KG1 (cell line): Measurements from ENCODE around the gene LMNA.
"Not testable (repeated sequence)": the region's sequence is repeated elsewhere in the genome, so short reads cannot be mapped to it uniquely, and the experiment has no call there.

ENCODE experiments used
- DNase-seq: peaks from one replicate; lab custom pipeline; 2025; lab: John Stamatoyannopoulos, UW

The LMNA gene

GRCh38 chr1:156164125-156164831, 49.8 kb downstream of the LMNA start:
- no peak for DNase-seq

- DNase-seq: no peak
Measured at GRCh38 chr1:156165083-156165482, 50.6 kb downstream of the LMNA start.

GRCh38 chr1:156167536-156167935, 53.0 kb downstream of the LMNA start:
- DNase-seq: no peak

DNA sequence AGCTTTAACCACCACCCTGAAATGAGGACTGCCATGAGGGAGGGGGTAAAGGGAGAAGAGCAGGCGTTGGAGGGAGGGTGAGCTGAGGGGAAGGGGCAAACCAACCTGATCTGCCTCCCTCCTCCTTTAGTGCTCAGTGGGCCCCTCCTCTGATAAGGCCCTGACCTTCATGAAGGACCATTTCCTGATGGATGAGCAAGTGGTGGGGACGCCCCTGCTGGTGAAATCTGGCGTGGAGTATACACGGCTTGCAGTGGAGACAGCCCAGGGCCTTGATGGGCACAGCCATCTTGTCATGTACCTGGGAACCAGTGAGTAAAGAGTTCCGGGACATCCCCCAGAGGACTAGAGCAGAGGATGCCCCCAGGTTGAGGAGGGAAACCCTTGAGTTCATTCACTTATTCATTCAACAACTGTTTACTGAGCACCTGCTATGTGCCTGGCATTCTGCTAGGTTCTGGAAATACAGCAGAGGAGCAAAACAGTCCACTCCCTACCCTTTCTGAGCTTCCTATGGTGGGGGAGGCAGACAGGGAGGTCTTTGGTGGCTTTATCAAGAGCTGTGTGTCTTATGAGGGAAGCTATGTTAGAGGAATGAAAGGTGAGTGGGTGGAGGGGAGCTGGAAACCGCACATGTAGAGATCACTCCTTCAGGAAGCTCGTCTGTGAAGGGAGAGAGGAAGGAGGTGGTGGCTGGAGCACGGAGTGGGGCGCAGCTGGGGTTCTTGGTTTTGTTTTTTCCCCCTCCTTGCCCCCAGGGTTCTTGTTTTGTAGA, 58.4 kb downstream of the LMNA start:
- DNase-seq: no peak

DNA sequence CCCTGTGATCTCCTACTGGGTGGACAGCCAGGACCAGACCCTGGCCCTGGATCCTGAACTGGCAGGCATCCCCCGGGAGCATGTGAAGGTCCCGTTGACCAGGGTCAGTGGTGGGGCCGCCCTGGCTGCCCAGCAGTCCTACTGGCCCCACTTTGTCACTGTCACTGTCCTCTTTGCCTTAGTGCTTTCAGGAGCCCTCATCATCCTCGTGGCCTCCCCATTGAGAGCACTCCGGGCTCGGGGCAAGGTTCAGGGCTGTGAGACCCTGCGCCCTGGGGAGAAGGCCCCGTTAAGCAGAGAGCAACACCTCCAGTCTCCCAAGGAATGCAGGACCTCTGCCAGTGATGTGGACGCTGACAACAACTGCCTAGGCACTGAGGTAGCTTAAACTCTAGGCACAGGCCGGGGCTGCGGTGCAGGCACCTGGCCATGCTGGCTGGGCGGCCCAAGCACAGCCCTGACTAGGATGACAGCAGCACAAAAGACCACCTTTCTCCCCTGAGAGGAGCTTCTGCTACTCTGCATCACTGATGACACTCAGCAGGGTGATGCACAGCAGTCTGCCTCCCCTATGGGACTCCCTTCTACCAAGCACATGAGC, 62.2 kb downstream of the LMNA start:
- no peak for DNase-seq

DNA sequence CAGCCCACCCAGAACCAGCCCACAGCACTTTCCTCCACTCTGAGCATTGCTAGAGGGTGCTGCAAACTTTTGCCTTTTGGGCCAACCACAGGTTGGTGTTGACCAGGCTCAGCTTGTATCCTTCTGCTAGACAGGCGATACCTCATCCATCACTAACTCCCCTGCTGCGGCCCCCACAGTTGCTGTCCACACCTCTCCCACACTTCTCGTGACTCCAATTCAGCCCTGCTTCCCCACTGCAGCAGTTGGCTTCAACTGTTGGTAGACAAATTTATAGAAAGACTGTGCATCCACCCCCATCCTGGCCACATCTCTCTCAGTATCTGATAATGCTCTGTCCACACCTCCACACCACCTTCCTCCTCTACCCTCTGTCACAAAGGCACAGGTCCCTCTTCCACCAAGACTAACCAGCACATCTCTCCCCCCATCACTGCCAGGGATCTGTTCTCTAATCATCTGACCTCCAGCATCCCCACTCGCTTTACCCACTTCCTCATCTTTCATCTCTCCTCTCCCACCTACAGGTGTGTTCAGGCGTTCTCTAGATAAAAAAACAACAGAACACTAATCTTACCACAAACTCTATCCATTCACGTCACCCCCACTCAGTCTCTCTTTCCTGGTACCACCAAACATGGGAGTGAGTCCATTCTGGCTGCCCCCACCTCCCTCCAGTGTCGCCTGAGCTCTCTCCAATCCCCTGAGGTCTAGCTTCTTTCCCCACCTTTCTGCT, 63.6 kb downstream of the LMNA start:
- no peak for DNase-seq

DNA sequence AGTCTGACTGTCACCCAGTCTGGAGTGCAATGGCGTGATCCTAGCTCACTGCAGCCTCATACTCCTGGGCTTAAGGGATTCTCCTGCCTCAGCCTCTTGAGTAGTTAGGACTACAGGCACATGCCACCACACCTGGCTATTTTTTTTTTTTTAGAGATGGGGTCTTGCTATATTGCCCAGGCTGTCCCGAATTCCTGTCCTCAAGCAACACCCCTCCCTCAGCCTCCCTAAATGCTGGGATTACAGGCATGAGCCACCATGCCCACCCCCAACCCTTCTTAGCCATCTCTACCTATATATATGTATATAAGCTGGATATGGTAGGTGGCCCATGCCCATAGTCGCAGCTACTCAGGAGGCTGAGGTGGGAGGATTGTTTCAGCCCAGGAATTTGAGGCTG, 66.0 kb downstream of the LMNA start:
- DNase-seq: no peak

DNA sequence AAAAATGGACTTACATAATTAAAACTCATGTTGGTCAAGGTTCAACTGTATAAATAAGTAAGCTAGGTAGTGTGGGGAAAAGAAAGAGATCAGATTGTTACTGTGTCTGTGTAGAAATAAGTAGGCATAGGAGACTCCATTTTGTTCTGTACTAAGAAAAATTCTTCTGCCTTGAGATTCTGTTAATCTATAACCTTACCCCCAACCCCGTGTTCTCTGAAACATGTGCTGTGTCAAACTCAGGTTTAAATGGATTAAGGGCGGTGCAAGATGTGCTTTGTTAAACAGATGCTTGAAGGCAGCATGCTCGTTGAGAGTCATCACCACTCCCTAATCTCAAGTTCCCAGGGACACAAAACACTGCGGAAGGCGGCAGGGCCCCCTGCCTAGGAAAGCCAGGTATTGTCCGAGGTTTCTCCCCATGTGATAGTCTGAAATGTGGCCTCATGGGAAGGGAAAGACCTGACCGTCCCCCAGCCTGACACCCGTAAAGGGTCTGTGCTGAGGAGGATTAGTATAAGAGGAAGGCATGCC, 66.9 kb downstream of the LMNA start:
- not testable (repeated sequence) for DNase-seq

DNA sequence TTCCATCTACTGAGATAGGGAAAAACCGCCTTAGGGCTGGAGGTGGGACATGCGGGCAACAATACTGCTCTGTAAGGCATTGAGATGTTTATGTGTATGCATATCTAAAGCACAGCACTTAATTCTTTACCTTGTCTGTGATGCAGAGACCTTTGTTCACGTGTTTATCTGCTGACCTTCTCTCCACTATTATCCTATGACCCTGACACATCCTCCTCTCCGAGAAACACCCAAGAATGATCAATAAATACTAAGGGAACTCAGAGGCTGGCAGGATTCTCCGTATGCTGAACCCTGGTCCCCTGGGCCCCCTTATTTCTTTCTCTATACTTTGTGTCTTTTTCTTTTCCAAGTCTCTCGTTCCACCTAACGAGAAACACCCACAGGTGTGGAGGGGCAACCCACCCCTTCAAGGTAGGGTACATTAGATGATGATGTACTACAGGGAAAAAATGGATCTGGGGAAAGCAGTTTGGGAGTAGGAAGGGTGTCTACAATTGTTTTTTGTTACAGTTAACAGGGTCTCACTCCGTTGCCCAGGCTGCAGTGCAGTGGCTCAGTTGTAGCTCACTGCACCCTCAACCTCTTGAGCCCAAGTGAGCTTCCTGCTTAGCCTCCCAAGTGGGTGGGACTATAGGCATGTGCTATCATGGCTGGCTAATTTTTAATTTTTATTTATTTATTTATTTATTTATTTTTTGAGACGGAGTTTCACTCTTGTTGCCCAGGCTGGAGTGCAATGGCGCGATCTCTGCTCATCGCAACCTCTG, 67.7 kb downstream of the LMNA start:
- not testable (repeated sequence) for DNase-seq

DNA sequence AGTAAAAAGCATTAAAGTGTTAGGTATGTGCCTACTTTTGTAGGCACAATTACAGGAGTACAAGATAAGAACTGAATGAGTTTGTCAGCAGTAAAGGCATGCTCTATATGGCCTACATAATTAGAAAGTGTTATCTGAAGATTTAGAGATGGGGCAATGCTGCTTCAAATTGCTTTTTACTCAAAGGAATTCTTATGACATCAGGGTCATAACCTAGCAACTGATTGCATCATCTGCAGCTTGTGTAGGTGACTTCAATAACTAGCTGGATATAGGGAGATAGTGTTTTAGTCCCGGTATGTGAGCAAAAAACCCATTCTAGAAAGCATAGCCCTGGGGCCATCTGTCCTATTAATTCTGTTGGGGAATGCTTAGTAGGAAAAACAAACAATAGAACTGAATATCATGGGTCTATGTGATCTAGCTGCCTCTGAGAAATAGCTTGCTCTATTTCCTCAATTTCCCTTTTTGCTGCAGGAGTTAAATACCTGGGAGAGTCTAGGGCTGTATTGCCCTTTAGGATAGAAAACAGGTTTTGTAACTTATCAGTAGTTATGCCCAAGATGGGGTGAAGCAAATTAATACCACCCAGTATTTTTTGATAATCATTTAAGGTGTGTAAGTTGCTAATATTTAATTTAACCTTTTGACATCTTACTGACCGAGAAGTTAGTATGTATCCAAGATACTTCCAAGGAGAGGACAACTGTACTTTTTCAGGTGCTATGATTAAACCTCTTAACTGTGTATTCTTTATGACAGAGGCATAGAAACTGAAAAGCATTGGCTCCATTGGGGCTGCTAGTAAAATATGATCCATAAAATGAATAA, 72.1 kb downstream of the LMNA start:
- DNase-seq: not testable (repeated sequence)
